Measurements from ENCODE around the gene CD3E.

- TF ChIP-seq CTCF (IDR thresholded peaks at IDR 0.05) (no peak), POLR2A (IDR thresholded peaks at IDR 0.05) (no peak)
Measured at GRCh38 chr11:118325283-118325682, 20.8 kb downstream of the CD3E start.

All from body of pancreas (tissue), 4 donors.